ENCODE data around the gene ERICH6. TPM values are rescaled to one million over a fixed set of nuclear protein-coding genes. Genes with fewer than 3 reads are reported as not detected.
A peak's percentile ranks its signal among the peaks of the same experiment; 100 is the strongest.

The ERICH6 gene
- total and polyA plus RNA-seq, 11 donors: 0.32 to 0.54 TPM; not detected in 9

- intact Hi-C loops (cut with DNase I): loop anchor here in 1 of 10 donors (5.0 kb wide), 1 partner anchor 35 kb away; no protein-coding TSS in a partner anchor
- Histone ChIP-seq H3K36me3 (peaks cover 0 to 18% (median 14%) of the 10 kb centered on the region in 9 donors), H3K4me3 (no peak overlapping the region), H3K4me1 (peaks cover 0 to 64% (median 29%) of the 10 kb centered on the region in 12 donors), H3K9me3 (no peaks in the 10 kb centered on the region), H3K27me3 (no peaks in the 10 kb centered on the region), H3K27ac (no peak overlapping the region)
- 66 to 79% (median 73%) methylated on average over 8 of the region's 8 CpGs for WGBS, 4 donors
- DNase-seq (no peak), ATAC-seq (no peak)
- TF ChIP-seq CTCF (IDR thresholded peaks at IDR 0.05) (no peak), POLR2A (IDR thresholded peaks at IDR 0.05) (no peak)
Measured at GRCh38 chr3:150736903-150737832, 33.4 kb upstream of the ERICH6 start.

- 16 to 30% (median 20%) methylated on average over 2 of the region's 2 CpGs for WGBS, 4 donors
- Histone ChIP-seq H3K4me3 (no peak overlapping the region), H3K27ac (peak overlapping the region in 7 of 12 donors; percentile 6 to 54 (median 34)), H3K36me3 (peaks cover 0 to 9% (median 6%) of the 10 kb centered on the region in 9 donors), H3K27me3 (no peaks in the 10 kb centered on the region), H3K4me1 (peaks cover 0 to 61% (median 27%) of the 10 kb centered on the region in 12 donors), H3K9me3 (no peaks in the 10 kb centered on the region)
- DNase-seq (no peak), ATAC-seq (peak in 1 of 4 donors; percentile 47)
- TF ChIP-seq POLR2A (IDR thresholded peaks at IDR 0.05): no peak
- no peak for TF ChIP-seq CTCF (IDR thresholded peaks at IDR 0.05)
- intact Hi-C loops (cut with DNase I): loop anchor here in 1 of 10 donors (5.0 kb wide), 1 partner anchor 36 kb away; no protein-coding TSS in a partner anchor
Measured at GRCh38 chr3:150736316-150736719, 32.6 kb upstream of the ERICH6 start.

- Histone ChIP-seq H3K9me3 (no peaks in the 10 kb centered on the region), H3K27me3 (no peaks in the 10 kb centered on the region), H3K36me3 (no peaks in the 10 kb centered on the region), H3K27ac (peak overlapping the region in 1 of 12 donors; percentile 10), H3K4me3 (no peak overlapping the region), H3K4me1 (peaks cover 0 to 58% (median 26%) of the 10 kb centered on the region in 12 donors)
- no peak for DNase-seq
- no peak for ATAC-seq
- intact Hi-C loops (cut with DNase I): loop anchor here in 1 of 10 donors (5.0 kb wide), 1 partner anchor 38 kb away; no protein-coding TSS in a partner anchor
- TF ChIP-seq POLR2A (IDR thresholded peaks at IDR 0.05): no peak
- TF ChIP-seq CTCF (IDR thresholded peaks at IDR 0.05): no peak
- 52 to 79% (median 68%) methylated on average over 1 of the region's 1 CpG for WGBS, 4 donors
Measured at GRCh38 chr3:150734795-150735119, 31.0 kb upstream of the ERICH6 start.
